Transverse colon (tissue), 4 donors: ENCODE measurements around the gene RC3H1. TPM values are rescaled to one million over a fixed set of nuclear protein-coding genes. Genes with fewer than 3 reads are reported as not detected.
"Not testable (repeated sequence)": the region's sequence is repeated elsewhere in the genome, so short reads cannot be mapped to it uniquely, and the experiment has no call there.

Experiments used
- DNase-seq: peaks from one replicate; pipeline ENCODE4 v3.0.0-alpha.2; 2019
- H3K27ac ChIP-seq, 4 donors: fragments of 200-600 bp; sonication (generic); 2 replicates each; pipeline ENCODE4 v1.5.1; 2016 to 2018; ENCODE audit warnings: inconsistent platforms in 4 of 4
- H3K27me3 ChIP-seq: fragments of 200-600 bp; sonication (generic); 2 replicates; pipeline ENCODE4 v1.5.1; 2017; ENCODE audit warnings: inconsistent platforms
- H3K36me3 ChIP-seq, 4 donors: fragments of 200-600 bp; sonication (generic); 2 replicates each; pipeline ENCODE4 v1.5.1; 2017 to 2019; ENCODE audit warnings: inconsistent platforms in 4 of 4
- H3K4me1 ChIP-seq, 4 donors: fragments of 200-600 bp; sonication (generic); 2 replicates each; pipeline ENCODE4 v1.5.1; 2017 to 2020; ENCODE audit warnings: inconsistent platforms in 4 of 4
- H3K4me3 ChIP-seq, 4 donors: fragments of 200-600 bp; sonication (generic); 1 replicate in 1 of 4; 2 replicates in 3 of 4; pipeline versions ENCODE4 v1.5.1 to v1.6.1; 2017 to 2019; ENCODE audit warnings: inconsistent platforms in 4 of 4
- H3K9me3 ChIP-seq, 2 donors: fragments of 200-600 bp; sonication (generic); 2 replicates each; pipeline ENCODE4 v1.5.1; 2017 to 2019; ENCODE audit warnings: inconsistent platforms in 2 of 2
- EP300 ChIP-seq: sonication (generic); formaldehyde crosslinking; IDR thresholded peaks from one replicate; pipeline ENCODE4 v1.6.1; 2017; ENCODE audit warnings: antibody characterized with exemption, low read depth
- POLR2A ChIP-seq: fragments of 450-650 bp; IDR thresholded peaks from one replicate; pipeline ENCODE4 v1.6.1; 2016; ENCODE audit warnings: antibody characterized with exemption, mild to moderate bottlenecking, moderate library complexity
- POLR2AphosphoS5 ChIP-seq, 3 donors: sonication (generic); formaldehyde crosslinking; IDR thresholded peaks; one replicate each; pipeline ENCODE4 v1.6.1; 2016; ENCODE audit warnings: antibody characterized with exemption in 3 of 3
- WGBS, 2 donors: methylation state at CpG; one replicate each; pipeline ENCODE4 v1.1.5; 2018; ENCODE audit warnings: low coverage in 1 of 2; 5-methylcytosine and 5-hydroxymethylcytosine counted together
- in situ Hi-C, 4 donors: fragments of 200-750 bp; cut with MboI; loops; one replicate each; pipeline versions ENCODE4 v1.15.0 to v1.15.1; 2017; ENCODE audit warnings: low sequenced_read_pairs in 3 of 4, low pct_ligation_motif_present in 1 of 4, low pct_unique_long_range_greater_than_20kb in 1 of 4
- intact Hi-C: fragments of 100-400 bp; cut with DNase I; formaldehyde crosslinking; loops from one replicate; pipeline ENCODE4 v1.15.1; 2023; ENCODE audit warnings: low total_unique reads
- total RNA-seq, 4 donors: library from RNA; depleted of rRNA; stranded (reverse); fragments of >200 nt; gene quantifications; one replicate each; pipeline ENCODE4 v1.1.0, GENCODE V29; 2016
- TF ChIP-seq, protein P1 (sequence below), 5 experiments: fragments of 200-600 bp in 3 of 5; fragments of 450-650 bp in 2 of 5; sonication (generic) in 3 of 5; IDR thresholded peaks; 1 replicate in 2 of 5; 2 replicates in 3 of 5; pipeline ENCODE4 v1.5.1; 2016 to 2017; ENCODE audit warnings: antibody characterized with exemption in 5 of 5, inconsistent platforms in 3 of 5, mild to moderate bottlenecking in 2 of 5, moderate library complexity in 1 of 5

RC3H1 gene
- total RNA-seq, 4 donors from 2014 or later = 17.9 to 37.9 (median 33.1) TPM

- Histone ChIP-seq H3K4me1 (no peaks in the 10 kb centered on the region), H3K9me3 (no peaks in the 10 kb centered on the region), H3K27ac (no peak overlapping the region), H3K27me3 (no peaks in the 10 kb centered on the region), H3K36me3 (peaks cover 0 to 73% (median 31%) of the 10 kb centered on the region in 4 donors), H3K4me3 (no peak overlapping the region)
- no peak for DNase-seq
- in situ Hi-C loops (no loop called here), intact Hi-C loops (no loop called here)
- TF ChIP-seq, protein P1, sequence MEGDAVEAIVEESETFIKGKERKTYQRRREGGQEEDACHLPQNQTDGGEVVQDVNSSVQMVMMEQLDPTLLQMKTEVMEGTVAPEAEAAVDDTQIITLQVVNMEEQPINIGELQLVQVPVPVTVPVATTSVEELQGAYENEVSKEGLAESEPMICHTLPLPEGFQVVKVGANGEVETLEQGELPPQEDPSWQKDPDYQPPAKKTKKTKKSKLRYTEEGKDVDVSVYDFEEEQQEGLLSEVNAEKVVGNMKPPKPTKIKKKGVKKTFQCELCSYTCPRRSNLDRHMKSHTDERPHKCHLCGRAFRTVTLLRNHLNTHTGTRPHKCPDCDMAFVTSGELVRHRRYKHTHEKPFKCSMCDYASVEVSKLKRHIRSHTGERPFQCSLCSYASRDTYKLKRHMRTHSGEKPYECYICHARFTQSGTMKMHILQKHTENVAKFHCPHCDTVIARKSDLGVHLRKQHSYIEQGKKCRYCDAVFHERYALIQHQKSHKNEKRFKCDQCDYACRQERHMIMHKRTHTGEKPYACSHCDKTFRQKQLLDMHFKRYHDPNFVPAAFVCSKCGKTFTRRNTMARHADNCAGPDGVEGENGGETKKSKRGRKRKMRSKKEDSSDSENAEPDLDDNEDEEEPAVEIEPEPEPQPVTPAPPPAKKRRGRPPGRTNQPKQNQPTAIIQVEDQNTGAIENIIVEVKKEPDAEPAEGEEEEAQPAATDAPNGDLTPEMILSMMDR (IDR thresholded peaks at IDR 0.05) = no peak
Observed at GRCh38 chr1:173954179-173954578, 68.0 kb downstream of the RC3H1 start.

DNA sequence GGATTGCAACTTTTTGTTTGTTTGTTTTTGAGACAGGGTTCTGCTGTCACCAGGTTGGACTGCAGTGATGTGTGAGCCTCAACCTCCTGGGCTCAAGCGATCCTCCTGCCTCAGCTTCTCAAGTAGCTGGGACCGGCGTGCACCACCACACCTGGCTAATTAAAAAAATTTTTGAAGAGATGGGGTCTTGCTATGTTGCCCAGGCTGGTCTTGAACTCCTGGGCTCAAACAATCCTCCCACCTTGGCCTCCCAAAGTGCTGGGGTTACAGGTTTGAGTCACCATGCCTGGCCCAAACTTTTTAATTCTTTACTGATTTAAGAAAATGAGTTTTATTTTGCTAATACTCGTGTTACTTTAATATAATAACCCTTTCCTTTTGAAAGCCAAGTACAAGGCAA lies 73.6 kb downstream of the RC3H1 start:
- in situ Hi-C loops (no loop called here), intact Hi-C loops (no loop called here)
- Histone ChIP-seq H3K4me3 (no peak overlapping the region), H3K27ac (no peak overlapping the region), H3K9me3 (no peaks in the 10 kb centered on the region), H3K27me3 (no peaks in the 10 kb centered on the region), H3K4me1 (no peaks in the 10 kb centered on the region), H3K36me3 (peaks cover 0 to 78% (median 35%) of the 10 kb centered on the region in 4 donors)
- no peak for DNase-seq
- no peak for TF ChIP-seq POLR2A
- TF ChIP-seq POLR2AphosphoS5 (IDR thresholded peaks at IDR 0.05) = no peak
- TF ChIP-seq, protein P1 (IDR thresholded peaks at IDR 0.05) = no peak
- TF ChIP-seq EP300 = no peak
- WGBS, 2 donors = 92 to 94% methylated on average over 1 to 4 of the region's 4 CpGs

DNA sequence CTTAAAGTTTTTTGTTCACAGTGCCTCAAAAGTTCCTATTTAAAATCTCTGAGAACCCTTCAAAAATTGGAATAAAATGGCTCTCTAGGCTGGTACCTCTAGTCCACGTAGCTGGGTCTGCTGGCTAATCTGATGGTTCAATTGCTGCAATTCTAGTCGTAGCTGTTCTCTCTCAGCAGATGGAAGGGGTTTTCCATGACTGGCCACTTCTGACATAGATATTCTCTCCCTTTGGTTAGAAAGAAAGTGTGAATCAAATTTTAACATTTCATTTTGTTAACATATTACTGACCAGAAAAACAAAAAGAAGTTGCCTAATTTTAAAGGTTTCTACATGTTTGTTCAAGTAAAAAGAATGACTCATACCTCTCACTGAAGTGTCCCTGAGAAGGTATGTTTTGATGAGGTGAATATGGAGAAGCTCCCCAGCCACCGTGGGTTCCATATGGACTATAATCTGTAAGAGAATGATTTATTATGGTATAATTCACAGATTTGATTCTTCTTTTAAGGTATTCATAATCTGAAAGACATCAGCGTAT lies 75.7 kb downstream of the RC3H1 start:
- in situ Hi-C loops = no loop called here

DNA sequence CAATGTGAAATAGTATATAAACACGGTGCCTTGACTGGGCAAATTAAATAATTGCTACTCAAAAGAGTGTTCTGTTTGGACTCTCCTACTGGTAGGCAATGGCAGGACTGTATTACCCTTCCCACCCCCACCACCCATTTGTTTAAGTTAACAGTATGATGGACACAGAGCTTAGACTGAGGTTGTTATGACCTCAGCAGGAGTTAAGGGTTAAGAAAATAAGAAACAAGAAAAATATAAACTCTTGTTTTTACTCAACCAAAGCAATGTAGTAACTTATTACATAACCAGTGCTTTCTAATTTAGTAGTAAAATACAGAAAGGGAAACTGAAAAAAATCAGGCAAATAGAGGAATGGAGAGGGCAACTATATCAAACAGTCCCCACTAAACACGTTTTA lies 85.1 kb downstream of the RC3H1 start:
- Histone ChIP-seq H3K27me3 (no peaks in the 10 kb centered on the region), H3K9me3 (no peaks in the 10 kb centered on the region), H3K4me1 (no peaks in the 10 kb centered on the region), H3K4me3 (no peak overlapping the region), H3K36me3 (peaks cover 0 to 70% (median 36%) of the 10 kb centered on the region in 4 donors), H3K27ac (no peak overlapping the region)
- intact Hi-C loops (no loop called here), in situ Hi-C loops (no loop called here)
- TF ChIP-seq EP300 = no peak
- TF ChIP-seq POLR2A = no peak
- WGBS, 2 donors = 70 to 71% methylated on average over 2 of the region's 2 CpGs
- DNase-seq = no peak

More for the DNA sequence above, 75.7 kb downstream of the RC3H1 start:
- WGBS, 2 donors = 71 to 86% methylated on average over 4 of the region's 4 CpGs
- intact Hi-C loops = no loop called here
- DNase-seq = no peak
- H3K4me3 ChIP-seq = no peak overlapping the region
- TF ChIP-seq POLR2A = no peak
- no peak for TF ChIP-seq POLR2AphosphoS5 (IDR thresholded peaks at IDR 0.05)
- TF ChIP-seq, protein P1 (IDR thresholded peaks at IDR 0.05) = no peak
- TF ChIP-seq EP300 = no peak
- peaks cover 0 to 90% (median 34%) of the 10 kb centered on the region in 4 donors for H3K36me3 ChIP-seq
- no peaks in the 10 kb centered on the region for H3K27me3 ChIP-seq
- no peak overlapping the region for H3K27ac ChIP-seq
- no peaks in the 10 kb centered on the region for H3K4me1 ChIP-seq
- H3K9me3 ChIP-seq = no peaks in the 10 kb centered on the region

GRCh38 chr1:173934440-173934839 lies 87.7 kb downstream of the RC3H1 start:
- WGBS, 2 donors = 91 to 100% methylated on average over 1 of the region's 1 CpG
- peaks cover 0 to 48% (median 21%) of the 10 kb centered on the region in 4 donors for H3K36me3 ChIP-seq

DNA sequence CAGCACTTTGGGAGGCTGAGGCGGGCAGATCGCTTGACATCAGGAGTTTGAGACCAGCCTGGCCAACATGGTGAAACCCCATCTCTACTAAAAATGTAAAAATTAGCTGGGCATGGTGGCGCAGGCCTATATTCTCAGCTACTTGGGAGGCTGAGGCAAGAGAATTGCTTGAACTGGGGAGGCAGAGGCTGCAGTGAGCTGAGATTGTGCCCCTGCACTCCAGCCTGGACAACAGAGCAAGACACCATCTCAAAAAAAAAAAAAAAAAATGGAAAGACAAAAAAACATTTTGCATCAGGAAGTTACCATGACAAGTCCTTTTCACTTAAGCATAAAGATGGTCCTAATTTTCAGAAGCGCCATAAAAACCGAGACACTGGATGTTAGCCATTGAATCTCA lies 91.6 kb downstream of the RC3H1 start:
- 96 to 100% methylated on average over 2 to 5 of the region's 5 CpGs for WGBS, 2 donors
- H3K27ac ChIP-seq, H3K4me3 ChIP-seq, H3K9me3 ChIP-seq, DNase-seq, H3K4me1 ChIP-seq, H3K27me3 ChIP-seq, in situ Hi-C loops, intact Hi-C loops: not testable (repeated sequence)
- H3K36me3 ChIP-seq = peaks cover 0 to 16% (median 4%) of the 10 kb centered on the region in 4 donors

More at GRCh38 chr1:173934440-173934839, 87.7 kb downstream of the RC3H1 start:
- no peak for DNase-seq
- in situ Hi-C loops = no loop called here
- Histone ChIP-seq H3K27me3 (no peaks in the 10 kb centered on the region), H3K4me1 (no peaks in the 10 kb centered on the region), H3K27ac (no peak overlapping the region), H3K4me3 (no peak overlapping the region), H3K9me3 (no peaks in the 10 kb centered on the region)
- no peak for TF ChIP-seq EP300
- TF ChIP-seq POLR2AphosphoS5 (IDR thresholded peaks at IDR 0.05) = no peak
- no peak for TF ChIP-seq POLR2A
- TF ChIP-seq, protein P1 (IDR thresholded peaks at IDR 0.05) = no peak
- intact Hi-C loops = no loop called here
